Measurements from ENCODE around the gene TM4SF5. TPM values are rescaled to one million over a fixed set of nuclear protein-coding genes. Genes with fewer than 3 reads are reported as not detected.

Gene TM4SF5
- total and polyA plus RNA-seq, 2 of the 8 experiments (the other 6 are each of a cell fraction or from before 2014, with no cell fraction given), result not detected

DNA sequence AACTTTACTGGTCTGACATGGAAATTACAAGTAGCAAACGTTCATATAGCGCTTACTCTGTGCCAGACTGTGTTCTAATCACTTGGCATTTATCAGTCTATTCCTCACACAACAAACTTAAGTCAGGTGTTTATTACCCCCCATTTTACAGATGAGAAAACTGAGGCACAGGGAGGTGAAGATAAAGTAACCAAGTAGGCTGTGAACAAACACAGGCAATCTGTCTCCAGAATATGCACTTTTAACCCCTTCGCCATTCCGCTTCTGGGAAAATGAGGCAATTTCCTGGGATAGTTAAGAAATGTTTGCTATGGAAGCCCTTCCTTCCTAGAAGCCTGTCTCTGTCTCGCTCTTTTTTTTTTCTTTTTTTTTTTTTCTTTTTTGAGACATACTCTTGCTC, 19.8 kb upstream of the TM4SF5 start (continued):
- TF ChIP-seq CBX5 (IDR thresholded peaks at IDR 0.05; ENCODE audit: low read depth, low read length), result no peak
- TF ChIP-seq BRCA1 (IDR thresholded peaks at IDR 0.05; ENCODE audit: low read depth, low read length), result no peak
- TF ChIP-seq RXRA (IDR thresholded peaks at IDR 0.05; ENCODE audit: insufficient read depth, low read depth, low read length), result no peak
- TF ChIP-seq POU5F1 (IDR thresholded peaks at IDR 0.05; ENCODE audit: low read depth, low read length), result no peak
